ENCODE data around the gene SLIT1. TPM values are rescaled to one million over a fixed set of nuclear protein-coding genes. Genes with fewer than 3 reads are reported as not detected.

Gene SLIT1
- total RNA-seq, 2 experiments from 2014 or later, result 0.13 to 1.0 TPM

- H3K36me3 ChIP-seq (ENCODE audit: insufficient read depth, low read length), result no peaks in the 10 kb centered on the region
- intact Hi-C loops (cut with micrococcal nuclease; ENCODE audit: unreplicated experiment), result no loop called here
- TF ChIP-seq EZH2phosphoT487 (IDR thresholded peaks at IDR 0.05; ENCODE audit: borderline replicate concordance, low read depth, low read length) (no peak), CTCF (conservative IDR thresholded peaks at IDR 0.05; ENCODE audit: low read length) (no peak)
- H3K79me2 ChIP-seq (ENCODE audit: insufficient read depth, low read depth, low read length), result no peaks in the 10 kb centered on the region
- H3K9me2 ChIP-seq (ENCODE audit: insufficient read depth, low read length), result no peaks in the 10 kb centered on the region
- H3K4me2 ChIP-seq (ENCODE audit: low read length), result no peak overlapping the region
- H3K4me3 ChIP-seq (ENCODE audit: low read depth, low read length, poor library complexity, severe bottlenecking), result no peak overlapping the region
- POLR2A ChIA-PET, result no interaction called here
- H3K9me3 ChIP-seq (ENCODE audit: low read length), result no peaks in the 10 kb centered on the region
- no peak overlapping the region for H3K27ac ChIP-seq (ENCODE audit: low read depth, low read length, poor library complexity, severe bottlenecking)
- H3K4me1 ChIP-seq (ENCODE audit: insufficient read depth, low read length, poor library complexity, severe bottlenecking), result peaks cover 9% of the 10 kb centered on the region
- DNase-seq (ENCODE audit: low spot score), result no peak
- no TSS peak for BruUV-seq (replicated peaks)
- no peak overlapping the region for H2AFZ ChIP-seq (ENCODE audit: low read length)
- CTCF ChIA-PET (ENCODE audit: unreplicated experiment), result no interaction called here
- no peaks in the 10 kb centered on the region for H4K20me1 ChIP-seq (ENCODE audit: insufficient read depth, low read length)
Observed at GRCh38 chr10:97154162-97154561, 31.6 kb downstream of the SLIT1 start.

- H3K4me3 ChIP-seq (ENCODE audit: low read depth, low read length, poor library complexity, severe bottlenecking), result no peak overlapping the region
- H3K4me2 ChIP-seq (ENCODE audit: low read length), result no peak overlapping the region
- no peaks in the 10 kb centered on the region for H3K36me3 ChIP-seq (ENCODE audit: insufficient read depth, low read length)
- BruUV-seq (replicated peaks), result no TSS peak
- no peak for DNase-seq (ENCODE audit: low spot score)
- no peaks in the 10 kb centered on the region for H3K79me2 ChIP-seq (ENCODE audit: insufficient read depth, low read depth, low read length)
- ChIA-PET CTCF (ENCODE audit: unreplicated experiment) (interaction anchor here (0.6 kb wide), 1 partner anchor 10 kb away, joined by 3 read pairs; no protein-coding TSS in a partner anchor), POLR2A (interaction anchor here (0.6 kb wide), 1 partner anchor 334 kb away, joined by 3 read pairs; no protein-coding TSS in a partner anchor)
- intact Hi-C loops (cut with micrococcal nuclease; ENCODE audit: unreplicated experiment), result no loop called here
- no peaks in the 10 kb centered on the region for H3K9me2 ChIP-seq (ENCODE audit: insufficient read depth, low read length)
- H3K4me1 ChIP-seq (ENCODE audit: insufficient read depth, low read length, poor library complexity, severe bottlenecking), result peaks cover 9% of the 10 kb centered on the region
- H4K20me1 ChIP-seq (ENCODE audit: insufficient read depth, low read length), result no peaks in the 10 kb centered on the region
- H2AFZ ChIP-seq (ENCODE audit: low read length), result no peak overlapping the region
- H3K9me3 ChIP-seq (ENCODE audit: low read length), result no peaks in the 10 kb centered on the region
- H3K27ac ChIP-seq (ENCODE audit: low read depth, low read length, poor library complexity, severe bottlenecking), result no peak overlapping the region
- no peak for TF ChIP-seq EZH2phosphoT487 (IDR thresholded peaks at IDR 0.05; ENCODE audit: borderline replicate concordance, low read depth, low read length)
- no peak for TF ChIP-seq CTCF (conservative IDR thresholded peaks at IDR 0.05; ENCODE audit: low read length)
Observed at GRCh38 chr10:97153270-97153850, 32.4 kb downstream of the SLIT1 start.

DNA sequence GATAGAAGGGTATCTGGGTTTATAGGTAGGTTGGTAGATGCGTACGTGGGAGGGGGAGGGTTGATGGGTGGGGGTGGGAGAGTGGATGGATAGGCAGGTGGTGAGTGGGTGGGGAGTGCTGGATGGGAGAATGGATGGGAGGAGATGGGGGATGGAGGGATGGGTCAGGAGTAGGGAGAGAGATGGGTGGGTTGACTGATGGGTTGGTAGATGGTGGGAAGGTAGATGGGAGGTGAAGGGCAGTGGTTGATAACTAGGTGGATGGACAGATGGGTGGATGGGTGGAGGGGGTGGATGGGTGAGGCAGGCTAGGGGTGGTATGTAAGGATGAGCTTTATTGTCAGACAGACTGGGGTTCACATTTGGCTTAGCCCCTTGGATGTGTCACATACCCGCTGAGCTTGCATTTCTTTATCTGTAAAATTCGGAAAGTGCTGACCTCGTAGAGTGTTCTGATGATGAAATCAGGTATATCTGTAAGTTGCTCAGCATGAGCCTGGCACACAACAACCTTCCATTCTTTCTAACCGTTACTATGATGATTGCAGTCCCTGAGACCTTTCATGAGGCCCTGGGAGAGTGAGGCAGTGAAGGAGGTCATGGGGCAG, 34.3 kb downstream of the SLIT1 start:
- no peaks in the 10 kb centered on the region for H3K79me2 ChIP-seq (ENCODE audit: insufficient read depth, low read depth, low read length)
- DNase-seq (ENCODE audit: low spot score), result no peak
- H3K27ac ChIP-seq (ENCODE audit: low read depth, low read length, poor library complexity, severe bottlenecking), result no peak overlapping the region
- intact Hi-C loops (cut with micrococcal nuclease; ENCODE audit: unreplicated experiment), result no loop called here
- no TSS peak for BruUV-seq (replicated peaks)
- H3K36me3 ChIP-seq (ENCODE audit: insufficient read depth, low read length), result no peaks in the 10 kb centered on the region
- no peaks in the 10 kb centered on the region for H3K9me3 ChIP-seq (ENCODE audit: low read length)
- no peaks in the 10 kb centered on the region for H3K9me2 ChIP-seq (ENCODE audit: insufficient read depth, low read length)
- no peak overlapping the region for H2AFZ ChIP-seq (ENCODE audit: low read length)
- H3K4me2 ChIP-seq (ENCODE audit: low read length), result no peak overlapping the region
- no peaks in the 10 kb centered on the region for H3K4me1 ChIP-seq (ENCODE audit: insufficient read depth, low read length, poor library complexity, severe bottlenecking)
- ChIA-PET POLR2A (no interaction called here), CTCF (ENCODE audit: unreplicated experiment) (no interaction called here)
- no peak overlapping the region for H3K4me3 ChIP-seq (ENCODE audit: low read depth, low read length, poor library complexity, severe bottlenecking)
- H4K20me1 ChIP-seq (ENCODE audit: insufficient read depth, low read length), result no peaks in the 10 kb centered on the region
- no peak for TF ChIP-seq EZH2phosphoT487 (IDR thresholded peaks at IDR 0.05; ENCODE audit: borderline replicate concordance, low read depth, low read length)
- no peak for TF ChIP-seq CTCF (conservative IDR thresholded peaks at IDR 0.05; ENCODE audit: low read length)
